ENCODE data around the gene DCDC1.
"Not testable (repeated sequence)": the region's sequence is repeated elsewhere in the genome, so short reads cannot be mapped to it uniquely, and the experiment has no call there.

The DCDC1 gene

DNA sequence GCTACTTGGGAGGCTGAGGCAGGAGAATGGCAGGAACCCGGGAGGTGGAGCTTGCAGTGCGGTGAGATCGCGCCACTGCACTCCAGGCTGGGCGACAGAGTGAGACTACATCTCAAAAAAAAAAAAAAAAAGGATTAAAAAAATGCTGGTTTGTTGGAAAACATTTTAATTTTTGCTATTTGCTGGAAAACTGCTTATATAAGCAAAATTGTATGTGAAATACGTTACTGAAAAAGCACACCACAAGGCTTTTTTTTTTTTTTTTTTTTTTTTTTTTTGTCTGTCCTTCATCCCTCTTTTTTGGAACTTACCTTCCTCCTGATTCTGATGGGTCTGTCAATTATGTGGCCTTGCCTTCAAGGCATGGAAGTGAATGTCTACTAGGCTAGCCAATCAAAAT lies 40.8 kb downstream of the DCDC1 start:
- no peak for DNase-seq

- DNase-seq: no peak
These were observed 42.1 kb downstream of the DCDC1 start for GRCh38 chr11:31327417-31327816.

- no peak for DNase-seq
These were observed 42.9 kb downstream of the DCDC1 start for GRCh38 chr11:31326470-31327148.

- DNase-seq: no peak
These were observed 44.4 kb downstream of the DCDC1 start for GRCh38 chr11:31325160-31325559.

DNA sequence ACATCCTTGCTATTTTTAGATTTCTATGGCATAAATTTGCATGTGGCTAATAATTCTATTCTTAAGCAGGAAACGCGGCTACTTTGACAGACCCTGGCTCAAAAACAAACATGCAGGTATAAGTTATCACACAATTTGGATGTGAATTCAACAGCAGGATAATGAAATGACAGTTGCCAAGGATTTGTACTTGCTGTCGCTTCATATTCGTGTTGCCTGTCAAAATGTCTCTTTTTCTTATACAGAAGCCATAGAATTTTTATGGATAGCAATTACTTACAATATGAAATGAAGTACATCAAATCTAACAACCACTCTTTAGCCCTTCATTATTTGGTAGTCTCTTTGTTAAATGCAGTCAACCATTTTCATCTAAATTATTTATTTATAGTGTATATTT lies 46.4 kb downstream of the DCDC1 start:
- no peak for DNase-seq

- not testable (repeated sequence) for DNase-seq
These were observed 48.0 kb downstream of the DCDC1 start for GRCh38 chr11:31321494-31321893.

DNA sequence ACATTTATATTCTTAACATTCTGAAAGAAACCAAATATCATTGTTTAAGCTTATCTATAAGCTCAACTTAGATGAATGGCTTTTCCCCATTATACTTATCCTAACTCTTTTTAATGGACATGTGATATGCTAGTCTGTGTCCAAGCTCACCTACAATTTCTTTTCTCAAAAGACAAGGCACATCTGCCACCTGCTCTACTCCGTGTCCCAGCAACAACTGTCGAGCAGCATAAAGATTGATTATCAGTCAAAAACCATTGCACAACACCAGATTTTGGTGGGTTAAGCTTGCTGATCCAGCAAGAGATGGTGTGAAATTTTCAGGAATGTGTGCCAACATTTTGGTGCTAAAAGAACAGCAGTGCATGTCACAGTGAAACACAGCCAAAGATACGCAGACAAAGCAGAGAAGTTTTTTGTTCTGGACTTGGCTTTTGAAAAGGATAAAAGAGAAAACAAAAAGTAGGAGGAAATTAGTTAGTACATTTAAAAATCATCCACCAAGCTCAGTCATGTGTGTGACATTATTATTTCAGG lies 65.8 kb downstream of the DCDC1 start:
- DNase-seq: no peak

DNA sequence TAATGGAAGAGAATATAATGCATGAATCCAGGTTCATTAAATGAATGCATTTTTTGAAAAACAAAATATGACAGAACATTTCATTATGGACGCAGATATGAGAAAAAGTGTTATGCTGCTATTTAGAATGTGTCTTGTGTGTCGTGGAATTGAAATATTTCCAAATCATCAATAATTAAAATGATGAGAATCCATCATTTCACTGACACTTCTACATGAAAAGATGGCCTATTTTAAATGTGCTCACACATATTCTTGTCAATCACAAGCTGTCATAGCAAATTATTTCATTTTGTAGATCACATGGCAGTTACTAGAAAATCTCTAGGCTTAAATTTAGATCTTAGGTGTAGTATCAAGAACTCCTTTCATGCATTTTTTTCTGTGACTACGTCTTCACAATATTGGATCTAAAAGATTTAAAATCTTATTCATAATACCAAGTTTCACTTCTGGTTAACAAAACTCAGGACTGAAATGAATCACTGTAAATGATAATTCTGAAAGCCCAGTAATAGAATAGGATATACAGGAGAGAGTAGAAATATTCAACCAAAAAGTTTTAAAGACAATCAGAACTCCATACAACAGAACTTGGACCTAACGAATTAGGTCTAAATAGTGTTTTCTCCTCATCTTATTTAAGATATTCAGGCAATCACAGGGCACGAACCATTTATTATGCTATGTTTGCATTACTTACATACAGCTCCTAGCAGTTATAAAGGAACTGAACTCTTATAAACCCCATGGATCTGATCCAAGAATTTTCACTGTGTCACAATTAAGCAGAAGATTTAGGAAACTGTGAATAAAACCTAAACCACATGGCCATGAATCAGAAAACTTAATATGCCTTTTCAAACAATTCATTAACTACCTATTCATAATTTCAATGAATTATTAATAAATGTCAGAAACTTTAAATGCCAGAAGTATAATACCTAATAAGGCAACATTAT lies 67.7 kb downstream of the DCDC1 start:
- no peak for DNase-seq

GRCh38 chr11:31295308-31295707 lies 74.2 kb downstream of the DCDC1 start:
- DNase-seq: no peak

GRCh38 chr11:31273527-31273926 lies 96.0 kb downstream of the DCDC1 start:
- not testable (repeated sequence) for DNase-seq

DNA sequence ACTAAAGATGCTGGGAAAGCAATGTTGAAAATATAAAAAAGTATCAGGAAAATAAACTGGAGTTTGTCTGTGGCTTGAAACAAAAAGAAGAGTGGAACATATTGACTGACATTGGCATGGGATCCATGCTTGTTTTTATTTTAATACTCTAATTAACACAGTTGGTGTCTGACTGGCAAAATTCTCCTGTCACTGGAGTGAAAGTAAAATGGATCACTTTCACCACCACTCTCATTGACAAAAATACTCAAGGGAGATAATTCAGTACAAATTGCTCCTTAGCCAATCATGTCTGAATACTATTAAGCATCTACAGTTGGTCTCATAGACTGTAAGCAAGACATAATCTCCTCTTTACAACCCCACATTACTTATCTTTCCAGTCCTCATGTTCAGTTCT lies 101.8 kb downstream of the DCDC1 start:
- no peak for DNase-seq

- no peak for DNase-seq
These were observed 104.7 kb downstream of the DCDC1 start for GRCh38 chr11:31264834-31265233.

DNA sequence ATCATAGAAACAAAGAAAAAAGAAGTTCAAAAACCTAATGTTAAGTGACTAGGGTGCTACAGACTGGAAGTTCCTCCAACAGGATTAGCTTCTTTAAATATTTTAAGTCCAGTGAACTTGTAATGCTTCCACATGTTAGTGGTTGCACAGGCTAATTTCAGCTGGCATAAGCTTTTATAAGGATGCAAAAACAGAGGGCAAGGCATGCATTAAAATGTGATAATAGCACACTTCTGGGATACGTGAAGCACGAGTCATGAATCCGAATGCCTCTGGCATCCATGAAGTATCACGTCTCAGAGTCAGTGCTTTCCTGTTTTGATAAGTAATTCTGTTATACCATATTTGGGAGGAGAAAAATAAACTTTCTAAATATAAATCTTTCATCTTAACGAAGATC lies 106.8 kb downstream of the DCDC1 start:
- no peak for DNase-seq

GRCh38 chr11:31259797-31260196 lies 109.7 kb downstream of the DCDC1 start:
- DNase-seq: no peak

- DNase-seq: no peak
These were observed 115.1 kb downstream of the DCDC1 start for GRCh38 chr11:31254415-31254814.

DNA sequence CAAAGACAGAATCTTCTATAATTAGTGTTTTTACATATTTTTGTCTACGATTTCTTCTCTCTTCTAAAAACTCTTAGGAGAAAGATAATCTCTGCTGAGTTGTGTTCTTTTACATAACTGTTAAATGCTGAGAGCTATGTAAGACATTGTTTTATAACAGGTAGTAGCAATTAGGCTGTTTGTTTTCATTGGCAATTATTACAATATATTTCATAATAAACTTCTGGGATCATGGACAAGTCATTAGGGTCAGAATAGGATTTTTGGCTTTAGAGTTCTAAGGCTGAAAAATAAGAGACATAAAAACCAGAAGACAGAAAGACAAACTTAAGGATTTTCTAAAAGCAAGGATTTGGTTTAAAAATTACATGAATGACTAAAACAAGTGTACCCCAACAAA lies 120.8 kb downstream of the DCDC1 start:
- no peak for DNase-seq

GRCh38 chr11:31247321-31247720 lies 122.2 kb downstream of the DCDC1 start:
- DNase-seq: no peak

DNA sequence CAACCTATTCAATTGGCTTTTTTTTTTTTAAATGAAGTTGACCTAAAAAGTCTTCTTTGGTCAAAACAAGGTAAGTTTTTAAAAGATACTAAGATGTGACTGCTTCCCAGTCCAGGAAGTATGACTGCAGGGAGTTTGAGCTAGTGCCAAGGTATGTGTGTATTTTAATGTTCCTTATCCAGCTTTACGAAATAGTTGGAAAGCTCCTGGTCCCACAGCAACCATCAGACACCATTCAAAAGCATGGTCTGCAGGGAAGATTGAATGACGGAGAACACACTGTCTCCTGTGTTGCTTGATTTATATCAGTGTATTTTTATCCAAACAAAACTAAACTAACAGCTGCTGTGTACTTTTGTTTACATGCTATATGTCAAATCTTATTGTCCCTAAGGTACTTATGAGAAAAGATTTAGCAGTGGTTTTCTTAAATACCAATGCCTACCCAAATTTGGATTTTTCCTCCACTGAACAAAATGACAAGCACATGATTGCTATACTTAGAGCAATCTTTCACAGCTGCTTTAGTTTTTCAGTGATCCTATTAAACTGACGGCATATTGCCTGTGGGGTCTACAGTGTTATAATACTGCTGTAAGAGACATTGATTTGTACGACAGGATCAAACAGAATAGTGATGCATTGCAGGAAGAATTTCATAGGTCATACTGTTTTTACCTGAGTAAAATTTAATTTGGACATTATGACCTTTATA lies 122.9 kb downstream of the DCDC1 start:
- DNase-seq: no peak

GRCh38 chr11:31243706-31244105 lies 125.8 kb downstream of the DCDC1 start:
- DNase-seq: no peak

DNA sequence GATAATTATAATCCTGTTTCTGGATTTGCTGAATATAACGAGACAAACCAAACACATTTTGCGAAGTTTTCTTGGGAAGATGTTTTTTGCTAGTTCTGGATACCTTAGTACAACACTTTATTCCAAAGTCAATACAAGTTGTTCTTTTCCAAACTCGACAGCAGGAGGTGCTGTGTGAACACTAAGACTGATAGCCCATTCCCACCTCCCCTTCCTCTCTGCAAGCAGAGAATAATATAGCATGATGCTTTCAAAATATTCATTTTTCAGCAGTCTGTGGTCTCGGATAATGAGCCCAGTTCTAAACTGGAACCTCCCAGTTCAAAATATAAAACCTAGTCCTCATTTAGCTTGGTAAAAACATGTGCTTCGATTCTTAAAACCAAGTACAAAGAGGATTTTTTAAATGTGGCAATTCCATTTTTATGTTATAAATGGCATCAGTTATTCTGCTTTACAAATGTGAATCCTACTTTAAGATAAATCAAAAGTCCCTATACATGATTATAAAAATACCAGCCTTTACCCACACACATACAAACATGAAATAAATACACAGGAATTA lies 129.1 kb downstream of the DCDC1 start:
- DNase-seq: peak in 1 of 14 donors; percentile 6

DNA sequence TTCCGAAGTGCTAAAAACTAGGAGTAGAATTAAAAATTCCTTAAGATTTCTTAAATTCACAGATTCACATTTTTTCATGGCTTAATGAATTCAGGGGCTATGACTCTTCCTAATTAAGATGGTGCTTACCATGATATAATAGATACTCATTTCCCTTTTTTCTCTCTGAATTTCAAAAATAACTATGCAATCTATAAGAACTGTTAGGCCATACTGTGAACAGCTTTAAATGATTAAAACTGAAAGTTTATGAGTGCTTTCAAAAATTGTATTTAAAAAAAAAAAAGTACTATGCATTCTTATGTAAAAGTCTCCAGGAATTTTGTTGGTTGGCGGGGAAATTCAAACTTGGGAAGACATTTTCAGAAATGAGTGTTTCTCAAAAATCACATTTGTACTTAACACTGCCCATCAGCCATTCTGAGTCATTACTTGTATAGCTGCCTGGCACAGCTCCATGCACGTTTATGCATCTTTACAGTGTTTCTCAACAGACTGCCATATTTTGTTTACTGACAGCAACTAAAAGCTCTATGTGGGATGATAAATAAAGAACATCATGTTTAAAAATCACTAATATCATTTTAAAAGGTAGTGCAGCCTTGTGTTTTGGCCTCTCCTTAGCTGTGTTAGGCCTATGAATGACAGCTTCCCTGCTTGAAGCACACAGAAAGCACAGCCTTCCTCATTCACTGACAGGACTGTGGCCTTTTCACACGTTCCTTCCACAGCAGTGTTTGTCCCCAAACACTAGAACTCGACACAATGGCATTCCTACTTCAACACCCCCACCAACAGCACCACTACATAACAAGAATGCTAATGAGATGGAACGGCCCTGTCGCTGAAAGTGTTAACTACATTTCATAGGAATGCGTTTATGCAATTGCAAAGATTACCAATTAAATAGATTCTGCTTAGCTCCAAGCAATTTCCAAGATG lies 131.4 kb downstream of the DCDC1 start:
- peak in 1 of 14 donors; percentile 1 for DNase-seq

Measured in C1 segment of cervical spinal cord (tissue), 14 donors.